Measurements from ENCODE around the gene EFCAB6.
"Not testable (repeated sequence)": the region's sequence is repeated elsewhere in the genome, so short reads cannot be mapped to it uniquely, and the experiment has no call there.

EFCAB6 gene

GRCh38 chr22:43667656-43668055, 144.4 kb downstream of the EFCAB6 start:
- Histone ChIP-seq H3K36me3 (replicated peaks) (no peaks in the 10 kb centered on the region), H3K27ac (no peak overlapping the region), H3K27me3 (replicated peaks) (no peaks in the 10 kb centered on the region), H3K4me3 (ENCODE audit: low read depth, low read length) (no peak overlapping the region)
- TF ChIP-seq, protein P1, sequence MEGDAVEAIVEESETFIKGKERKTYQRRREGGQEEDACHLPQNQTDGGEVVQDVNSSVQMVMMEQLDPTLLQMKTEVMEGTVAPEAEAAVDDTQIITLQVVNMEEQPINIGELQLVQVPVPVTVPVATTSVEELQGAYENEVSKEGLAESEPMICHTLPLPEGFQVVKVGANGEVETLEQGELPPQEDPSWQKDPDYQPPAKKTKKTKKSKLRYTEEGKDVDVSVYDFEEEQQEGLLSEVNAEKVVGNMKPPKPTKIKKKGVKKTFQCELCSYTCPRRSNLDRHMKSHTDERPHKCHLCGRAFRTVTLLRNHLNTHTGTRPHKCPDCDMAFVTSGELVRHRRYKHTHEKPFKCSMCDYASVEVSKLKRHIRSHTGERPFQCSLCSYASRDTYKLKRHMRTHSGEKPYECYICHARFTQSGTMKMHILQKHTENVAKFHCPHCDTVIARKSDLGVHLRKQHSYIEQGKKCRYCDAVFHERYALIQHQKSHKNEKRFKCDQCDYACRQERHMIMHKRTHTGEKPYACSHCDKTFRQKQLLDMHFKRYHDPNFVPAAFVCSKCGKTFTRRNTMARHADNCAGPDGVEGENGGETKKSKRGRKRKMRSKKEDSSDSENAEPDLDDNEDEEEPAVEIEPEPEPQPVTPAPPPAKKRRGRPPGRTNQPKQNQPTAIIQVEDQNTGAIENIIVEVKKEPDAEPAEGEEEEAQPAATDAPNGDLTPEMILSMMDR (IDR thresholded peaks at IDR 0.05; ENCODE audit: low read depth, low read length, missing control alignments), result no peak
- in situ Hi-C loops (cut with HindIII; ENCODE audit: low pct_ligation_motif_present, low sequenced_read_pairs), result no loop called here
- no peak for DNase-seq

DNA sequence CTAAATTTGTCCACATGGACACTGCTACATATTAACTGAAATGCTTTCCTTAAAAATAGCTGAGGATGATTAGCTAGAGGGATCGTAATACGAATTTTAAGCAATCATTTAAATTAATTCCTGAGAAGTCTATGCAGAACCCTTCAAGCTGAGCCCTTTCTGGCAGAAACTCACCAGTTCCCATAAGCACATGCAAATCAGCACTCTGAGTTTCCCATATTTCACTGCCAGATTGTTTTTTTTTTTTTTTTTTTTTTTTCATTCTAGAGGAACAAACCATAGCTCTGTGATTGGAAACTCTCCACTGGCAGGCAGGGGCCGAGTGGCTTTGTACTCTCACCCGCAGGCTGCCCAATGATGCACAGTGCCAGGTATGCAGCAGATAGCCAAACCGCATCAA, 145.6 kb downstream of the EFCAB6 start:
- no peak for DNase-seq
- H3K4me3 ChIP-seq (ENCODE audit: low read depth, low read length), result no peak overlapping the region
- TF ChIP-seq, protein P1 (IDR thresholded peaks at IDR 0.05; ENCODE audit: low read depth, low read length, missing control alignments), result no peak
- no peak overlapping the region for H3K27ac ChIP-seq
- no peaks in the 10 kb centered on the region for H3K36me3 ChIP-seq (replicated peaks)
- in situ Hi-C loops (cut with HindIII; ENCODE audit: low pct_ligation_motif_present, low sequenced_read_pairs), result no loop called here
- no peaks in the 10 kb centered on the region for H3K27me3 ChIP-seq (replicated peaks)

DNA sequence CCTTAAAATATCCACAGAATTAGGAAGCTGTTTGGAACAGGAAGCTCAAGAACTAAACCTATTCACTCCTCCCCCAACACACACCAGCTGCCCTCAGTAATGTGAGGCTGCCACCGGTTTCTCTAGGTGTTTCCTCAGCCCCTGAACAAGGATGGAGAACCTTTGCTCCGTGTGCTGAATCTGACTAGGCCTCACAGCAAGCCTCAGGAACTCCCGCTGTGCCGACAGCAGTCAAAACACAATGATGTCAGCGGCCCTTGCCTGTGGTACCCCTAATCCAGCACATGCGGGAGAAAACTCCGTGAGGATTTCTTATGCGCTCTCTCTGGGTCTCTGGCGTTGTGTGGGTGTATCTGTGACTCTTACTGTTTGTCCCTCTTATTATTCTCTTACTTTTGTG, 153.3 kb downstream of the EFCAB6 start:
- no peak overlapping the region for H3K27ac ChIP-seq
- TF ChIP-seq, protein P1 (IDR thresholded peaks at IDR 0.05; ENCODE audit: low read depth, low read length, missing control alignments), result no peak
- in situ Hi-C loops (cut with HindIII; ENCODE audit: low pct_ligation_motif_present, low sequenced_read_pairs), result no loop called here
- no peaks in the 10 kb centered on the region for H3K27me3 ChIP-seq (replicated peaks)
- no peaks in the 10 kb centered on the region for H3K36me3 ChIP-seq (replicated peaks)
- H3K4me3 ChIP-seq (ENCODE audit: low read depth, low read length), result no peak overlapping the region
- DNase-seq, result no peak

- H3K27me3 ChIP-seq (replicated peaks); H3K4me3 ChIP-seq (ENCODE audit: low read depth, low read length); DNase-seq; in situ Hi-C loops (cut with HindIII; ENCODE audit: low pct_ligation_motif_present, low sequenced_read_pairs); H3K36me3 ChIP-seq (replicated peaks); H3K27ac ChIP-seq: not testable (repeated sequence)
Measured at GRCh38 chr22:43656581-43656980, 155.5 kb downstream of the EFCAB6 start.

- in situ Hi-C loops (cut with HindIII; ENCODE audit: low pct_ligation_motif_present, low sequenced_read_pairs), result no loop called here
- TF ChIP-seq, protein P1 (IDR thresholded peaks at IDR 0.05; ENCODE audit: low read depth, low read length, missing control alignments), result no peak
Measured at GRCh38 chr22:43654271-43654670, 157.8 kb downstream of the EFCAB6 start.

DNA sequence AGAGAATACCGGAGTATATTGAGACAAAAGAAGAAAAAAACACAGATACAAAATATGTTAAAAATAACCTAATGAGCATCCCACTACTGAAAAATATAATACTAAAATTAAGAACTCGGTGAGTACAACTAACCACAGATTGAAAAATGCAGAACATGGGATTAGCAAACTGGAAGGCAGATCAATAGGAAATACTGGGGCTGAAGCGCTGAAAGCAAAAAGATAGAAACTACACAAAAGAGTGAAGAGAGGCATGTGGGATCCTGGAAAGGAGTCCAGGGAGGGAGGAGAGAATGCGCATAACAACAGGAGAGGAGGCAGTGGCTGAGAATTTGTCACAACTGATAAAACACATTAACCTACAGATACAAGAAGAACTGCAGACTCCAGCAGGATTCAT, 159.3 kb downstream of the EFCAB6 start:
- in situ Hi-C loops (cut with HindIII; ENCODE audit: low pct_ligation_motif_present, low sequenced_read_pairs), result no loop called here
- TF ChIP-seq, protein P1 (IDR thresholded peaks at IDR 0.05; ENCODE audit: low read depth, low read length, missing control alignments), result no peak
- Histone ChIP-seq H3K4me3 (ENCODE audit: low read depth, low read length) (no peak overlapping the region), H3K36me3 (replicated peaks) (no peaks in the 10 kb centered on the region), H3K27me3 (replicated peaks) (no peaks in the 10 kb centered on the region), H3K27ac (no peak overlapping the region)
- DNase-seq, result no peak

More at GRCh38 chr22:43654271-43654670, 157.8 kb downstream of the EFCAB6 start:
- no peak overlapping the region for H3K27ac ChIP-seq
- H3K27me3 ChIP-seq (replicated peaks), result no peaks in the 10 kb centered on the region
- no peak overlapping the region for H3K4me3 ChIP-seq (ENCODE audit: low read depth, low read length)
- no peaks in the 10 kb centered on the region for H3K36me3 ChIP-seq (replicated peaks)
- no peak for DNase-seq
